HL-60 (cell line): ENCODE results near the gene XYLB.
"Not testable (repeated sequence)": the region's sequence is repeated elsewhere in the genome, so short reads cannot be mapped to it uniquely, and the experiment has no call there.

ENCODE experiments used
- DNase-seq, 2 experiments: peaks; one replicate each; pipeline ENCODE4 v3.0.0-alpha.2; 2010 to 2020; ENCODE audit warnings: low read depth in 1 of 2, low spot score in 1 of 2
- H3K27ac ChIP-seq: fragments of 250-450 bp; sonication (Bioruptor Pico); replicated peaks from 2 replicates; pipeline ENCODE4 v1.5.1; 2020; ENCODE audit warnings: mild to moderate bottlenecking, moderate library complexity
- H3K27me3 ChIP-seq: fragments of 250-450 bp; sonication (Bioruptor Pico); 2 replicates; pipeline ENCODE4 v1.5.1; 2021; ENCODE audit warnings: mild to moderate bottlenecking, moderate library complexity; ENCODE audit not compliant: insufficient read depth, poor library complexity, severe bottlenecking
- H3K4me3 ChIP-seq: replicated peaks from 2 replicates; pipeline ENCODE4 v1.5.1; 2011; ENCODE audit warnings: mild to moderate bottlenecking, control low read depth, low read length; ENCODE audit not compliant: insufficient read depth
- GABPA ChIP-seq: IDR thresholded peaks from 2 replicates; pipeline ENCODE4 v1.6.1; 2012; ENCODE audit warnings: low read depth
- POLR2AphosphoS5 ChIP-seq: IDR thresholded peaks from 2 replicates; pipeline ENCODE4 v1.6.1; 2012; ENCODE audit warnings: low read depth
- REST ChIP-seq: IDR thresholded peaks from 2 replicates; pipeline ENCODE4 v1.6.1; 2012; ENCODE audit warnings: low read depth; ENCODE audit not compliant: insufficient replicate concordance
- SPI1 ChIP-seq: IDR thresholded peaks from 2 replicates; pipeline ENCODE4 v1.6.1; 2012; ENCODE audit warnings: low read depth, mild to moderate bottlenecking, borderline replicate concordance
- TF ChIP-seq, protein P1 (sequence below): IDR thresholded peaks from one replicate; pipeline ENCODE4 v1.5.1; 2011; ENCODE audit warnings: low read length, control low read depth, inconsistent platforms; ENCODE audit not compliant: insufficient read depth

The XYLB gene

DNA sequence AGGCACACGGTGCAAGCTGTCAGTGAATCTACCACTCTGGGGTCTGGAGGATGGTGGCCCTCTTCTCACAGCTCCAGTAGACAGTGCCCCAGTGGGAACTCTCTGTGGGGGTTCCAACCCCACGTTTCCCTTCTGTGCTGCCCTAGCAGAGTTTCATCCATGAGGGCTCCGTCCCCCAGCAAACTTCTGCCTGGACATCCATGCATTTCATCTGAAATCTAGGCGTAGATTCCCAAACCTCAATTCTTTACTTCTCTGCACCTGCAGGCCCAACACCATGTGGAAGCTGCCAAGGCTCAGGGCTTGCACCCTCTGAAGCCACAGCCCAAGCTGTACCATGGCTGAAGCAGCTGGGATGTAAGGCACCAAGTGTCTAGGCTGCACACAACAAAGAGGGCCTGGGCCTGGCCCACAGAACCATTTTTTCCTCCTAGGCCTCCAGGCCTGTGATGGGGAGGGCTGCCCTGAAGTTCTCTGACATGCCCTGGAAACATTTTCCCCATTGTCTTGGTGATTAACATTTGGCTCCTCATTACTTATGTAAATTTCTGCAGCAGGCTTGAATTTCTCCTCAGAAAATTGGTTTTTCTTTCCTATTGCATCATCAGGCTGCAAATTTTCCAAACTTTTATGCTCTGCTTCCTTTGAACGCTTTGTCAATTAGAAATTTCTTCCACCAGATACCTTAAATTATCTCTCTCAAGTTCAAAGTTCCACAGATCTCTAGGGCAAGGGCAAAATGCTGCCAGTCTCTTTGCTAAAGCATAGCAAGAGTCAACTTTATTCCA lies 86.5 kb downstream of the XYLB start:
- H3K27ac ChIP-seq, H3K4me3 ChIP-seq, DNase-seq, H3K27me3 ChIP-seq: not testable (repeated sequence)

DNA sequence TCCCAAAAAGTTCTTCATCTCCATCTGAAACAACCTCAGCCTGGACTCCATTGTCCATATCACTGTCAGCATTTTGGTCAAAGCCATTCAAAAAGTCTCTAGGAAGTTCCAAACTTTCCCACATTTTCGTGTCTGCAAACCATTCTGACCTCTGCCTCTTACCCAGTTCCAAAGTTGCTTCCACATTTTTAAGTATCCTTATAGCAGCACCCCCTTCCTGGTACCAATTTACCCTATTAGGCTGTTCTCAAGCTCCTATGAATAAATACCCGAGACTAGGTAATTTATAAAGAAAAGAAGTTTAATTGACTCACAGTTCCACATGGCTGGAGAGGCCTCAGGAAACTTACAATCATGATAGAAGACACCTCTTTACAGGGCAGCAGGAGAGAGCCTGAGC lies 87.1 kb downstream of the XYLB start:
- H3K4me3 ChIP-seq: not testable (repeated sequence)

DNA sequence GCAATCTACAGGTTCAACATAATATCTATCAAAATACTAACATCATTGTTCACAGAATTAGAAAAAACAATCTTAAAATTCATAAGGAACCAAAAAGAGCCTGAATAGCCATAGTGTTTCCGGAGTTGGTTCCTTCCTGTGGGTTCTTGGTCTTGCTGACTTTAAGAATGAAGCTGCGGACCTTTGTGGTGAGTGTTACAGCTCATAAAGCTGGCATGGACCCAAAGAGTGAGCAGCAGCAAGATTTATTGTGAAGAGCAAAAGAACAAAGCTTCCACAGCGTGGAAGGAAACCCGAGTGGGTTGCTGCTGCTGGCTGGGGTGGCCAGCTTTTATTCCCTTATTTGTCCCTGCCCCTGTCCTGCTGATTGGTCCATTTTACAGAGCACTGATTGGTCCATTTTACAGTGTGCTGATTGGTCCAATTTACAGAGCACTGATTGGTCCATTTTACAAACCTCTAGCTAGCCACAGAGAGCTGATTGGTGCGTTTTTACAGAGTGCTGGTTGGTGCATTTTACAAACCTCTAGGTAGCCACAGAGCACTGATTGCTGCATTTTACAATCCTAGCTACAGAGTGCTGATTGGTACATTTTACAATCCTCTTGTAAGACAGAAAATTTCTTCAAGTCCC lies 92.0 kb downstream of the XYLB start:
- not testable (repeated sequence) for H3K4me3 ChIP-seq, H3K27ac ChIP-seq, H3K27me3 ChIP-seq
- DNase-seq: peak in 1 of 2 experiments; percentile 67

More for the DNA sequence above, 87.1 kb downstream of the XYLB start:
- not testable (repeated sequence) for H3K27me3 ChIP-seq, DNase-seq, H3K27ac ChIP-seq

GRCh38 chr3:38443205-38443604 lies 96.6 kb downstream of the XYLB start:
- not testable (repeated sequence) for H3K27ac ChIP-seq, H3K4me3 ChIP-seq, H3K27me3 ChIP-seq, DNase-seq

DNA sequence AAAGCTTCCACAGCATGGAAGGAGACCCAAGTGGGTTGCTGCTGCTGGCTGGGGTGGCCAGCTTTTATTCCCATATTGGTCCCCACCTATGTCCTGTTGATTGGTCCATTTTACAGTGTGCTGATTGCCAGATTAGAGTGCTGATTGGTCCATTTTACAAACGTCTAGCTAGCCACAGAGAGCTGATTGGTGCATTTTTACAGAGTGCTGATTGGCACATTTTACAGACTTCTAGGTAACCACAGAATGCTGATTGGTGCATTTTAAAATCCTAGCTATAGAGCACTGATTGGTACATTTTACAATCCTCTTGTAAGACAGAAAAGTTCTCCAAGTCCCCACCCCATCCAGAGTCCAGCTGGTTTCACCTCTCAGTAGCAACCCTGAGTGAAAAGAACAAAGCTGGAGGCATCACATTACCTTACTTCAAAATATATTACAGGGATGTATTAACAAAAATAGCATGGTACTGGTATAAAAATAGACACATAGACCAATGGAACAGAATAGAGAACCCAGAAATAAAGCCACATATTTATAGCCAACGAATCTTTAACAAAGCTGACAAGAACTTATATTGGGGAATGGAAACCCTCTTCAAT lies 99.6 kb downstream of the XYLB start:
- Histone ChIP-seq H3K4me3 (no peak overlapping the region), H3K27me3 (no peaks in the 10 kb centered on the region), H3K27ac (no peak overlapping the region)
- DNase-seq: no peak
- TF ChIP-seq, protein P1, sequence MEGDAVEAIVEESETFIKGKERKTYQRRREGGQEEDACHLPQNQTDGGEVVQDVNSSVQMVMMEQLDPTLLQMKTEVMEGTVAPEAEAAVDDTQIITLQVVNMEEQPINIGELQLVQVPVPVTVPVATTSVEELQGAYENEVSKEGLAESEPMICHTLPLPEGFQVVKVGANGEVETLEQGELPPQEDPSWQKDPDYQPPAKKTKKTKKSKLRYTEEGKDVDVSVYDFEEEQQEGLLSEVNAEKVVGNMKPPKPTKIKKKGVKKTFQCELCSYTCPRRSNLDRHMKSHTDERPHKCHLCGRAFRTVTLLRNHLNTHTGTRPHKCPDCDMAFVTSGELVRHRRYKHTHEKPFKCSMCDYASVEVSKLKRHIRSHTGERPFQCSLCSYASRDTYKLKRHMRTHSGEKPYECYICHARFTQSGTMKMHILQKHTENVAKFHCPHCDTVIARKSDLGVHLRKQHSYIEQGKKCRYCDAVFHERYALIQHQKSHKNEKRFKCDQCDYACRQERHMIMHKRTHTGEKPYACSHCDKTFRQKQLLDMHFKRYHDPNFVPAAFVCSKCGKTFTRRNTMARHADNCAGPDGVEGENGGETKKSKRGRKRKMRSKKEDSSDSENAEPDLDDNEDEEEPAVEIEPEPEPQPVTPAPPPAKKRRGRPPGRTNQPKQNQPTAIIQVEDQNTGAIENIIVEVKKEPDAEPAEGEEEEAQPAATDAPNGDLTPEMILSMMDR: no peak
- TF ChIP-seq REST (no peak), SPI1 (no peak)

DNA sequence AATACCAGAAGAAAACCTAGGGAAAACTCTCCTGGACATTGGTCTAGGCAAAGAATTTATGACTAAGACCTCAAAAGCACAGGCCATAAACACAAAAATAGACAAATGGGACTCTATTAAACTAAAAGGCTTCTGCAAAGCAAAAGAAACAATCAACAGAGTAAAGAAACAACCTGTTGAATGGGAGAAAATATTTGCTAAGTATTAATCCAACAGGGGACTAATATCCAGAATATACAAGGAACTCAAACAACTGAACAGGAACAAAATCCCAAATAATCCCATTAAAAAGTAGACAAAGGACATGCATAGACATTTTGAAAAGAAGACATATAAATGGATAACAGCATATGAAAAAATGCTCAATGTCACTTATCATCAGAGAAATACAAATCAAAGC lies 100.2 kb downstream of the XYLB start:
- TF ChIP-seq GABPA (no peak), POLR2AphosphoS5 (no peak), SPI1 (no peak)
- TF ChIP-seq, protein P1: no peak
- Histone ChIP-seq H3K27me3 (no peaks in the 10 kb centered on the region), H3K27ac (no peak overlapping the region), H3K4me3 (no peak overlapping the region)
- DNase-seq: no peak
